Measurements from ENCODE around the gene KCTD19. TPM values are rescaled to one million over a fixed set of nuclear protein-coding genes. Genes with fewer than 3 reads are reported as not detected.
A peak's percentile ranks its signal among the peaks of the same experiment; 100 is the strongest.

KCTD19 gene
- total RNA-seq, 1 donor from 2014 or later = under 0.01 TPM

GRCh38 chr16:67244387-67245185 is 82.0 kb downstream of the KCTD19 start:
- DNase-seq (ENCODE audit: low read depth in 2 of 2) = peak in 1 of 2 donors; percentile 86

GRCh38 chr16:67243481-67243880 is 83.1 kb downstream of the KCTD19 start:
- DNase-seq (ENCODE audit: low read depth in 2 of 2) = no peak

GRCh38 chr16:67242138-67242730 is 84.3 kb downstream of the KCTD19 start:
- no peak for DNase-seq (ENCODE audit: low read depth in 2 of 2)

- peak in 1 of 2 donors; percentile 52 for DNase-seq (ENCODE audit: low read depth in 2 of 2)
Observed at GRCh38 chr16:67241008-67241900, 85.3 kb downstream of the KCTD19 start.

GRCh38 chr16:67240506-67240905 is 86.0 kb downstream of the KCTD19 start:
- no peak for DNase-seq (ENCODE audit: low read depth in 2 of 2)

Other genes starting within 250 kb of the KCTD19 start
- 9.6 and 15.0 TPM in 2 replicates for gene PHAF1, start 216.8 kb downstream of the KCTD19 start, total RNA-seq
- 2.4 and 6.3 TPM in 2 replicates for gene B3GNT9, start 175.7 kb downstream of the KCTD19 start, total RNA-seq
- 12.1 and 17.2 TPM in 2 replicates for gene TRADD, start 166.8 kb downstream of the KCTD19 start, total RNA-seq
- 4.2 and 7.1 TPM in 2 replicates for gene FBXL8, start 166.8 kb downstream of the KCTD19 start, total RNA-seq
- gene HSF4, start 162.0 kb downstream of the KCTD19 start, total RNA-seq = 0.77 and 1.1 TPM in 2 replicates
- 5.8 and 6.8 TPM in 2 replicates for gene NOL3, start 156.2 kb downstream of the KCTD19 start, total RNA-seq
- 6.7 and 8.1 TPM in 2 replicates for gene MATCAP1, start 142.8 kb downstream of the KCTD19 start, total RNA-seq
- 38.8 and 57.7 TPM in 2 replicates for gene EXOC3L1, start 136.6 kb downstream of the KCTD19 start, total RNA-seq
- gene E2F4, start 134.6 kb downstream of the KCTD19 start, total RNA-seq = 58.8 and 64.5 TPM in 2 replicates
- gene ELMO3, start 127.6 kb downstream of the KCTD19 start, total RNA-seq = 0.64 and 1.0 TPM in 2 replicates
- gene TMEM208, start 99.6 kb downstream of the KCTD19 start, total RNA-seq = 23.6 and 28.1 TPM in 2 replicates
- gene FHOD1, start 79.3 kb downstream of the KCTD19 start, total RNA-seq = 15.0 and 18.2 TPM in 2 replicates
- gene SLC9A5, start 77.8 kb downstream of the KCTD19 start, total RNA-seq = 0.39 and 0.51 TPM in 2 replicates
- 9.2 and 11.6 TPM in 2 replicates for gene PLEKHG4, start 47.2 kb downstream of the KCTD19 start, total RNA-seq
- under 0.01 and 0.13 TPM in 2 replicates for gene LRRC36, start 74 bp upstream of the KCTD19 start, total RNA-seq
- under 0.01 TPM in 2 replicates for gene TPPP3, start 66.8 kb upstream of the KCTD19 start, total RNA-seq
- gene ZDHHC1, start 89.7 kb upstream of the KCTD19 start, total RNA-seq = 3.1 and 6.4 TPM in 2 replicates
- not detected in 2 replicates for gene HSD11B2, start 104.4 kb upstream of the KCTD19 start, total RNA-seq
- gene ATP6V0D1, start 154.4 kb upstream of the KCTD19 start, total RNA-seq = 86.7 and 153 TPM in 2 replicates
- gene AGRP, start 156.8 kb upstream of the KCTD19 start, total RNA-seq = not detected in 2 replicates
- 25.0 and 44.0 TPM in 2 replicates for gene RIPOR1, start 202.1 kb upstream of the KCTD19 start, total RNA-seq
- 22.6 and 26.8 TPM in 2 replicates for gene CTCF, start 235.8 kb upstream of the KCTD19 start, total RNA-seq

Data from dermis microvascular lymphatic vessel endothelial cell (primary cell).